ENCODE measurements around the gene BBS1. TPM values are rescaled to one million over a fixed set of nuclear protein-coding genes. Genes with fewer than 3 reads are reported as not detected.

Gene BBS1
- total RNA-seq, 2 experiments from 2014 or later: 17.8 to 19.3 TPM

DNA sequence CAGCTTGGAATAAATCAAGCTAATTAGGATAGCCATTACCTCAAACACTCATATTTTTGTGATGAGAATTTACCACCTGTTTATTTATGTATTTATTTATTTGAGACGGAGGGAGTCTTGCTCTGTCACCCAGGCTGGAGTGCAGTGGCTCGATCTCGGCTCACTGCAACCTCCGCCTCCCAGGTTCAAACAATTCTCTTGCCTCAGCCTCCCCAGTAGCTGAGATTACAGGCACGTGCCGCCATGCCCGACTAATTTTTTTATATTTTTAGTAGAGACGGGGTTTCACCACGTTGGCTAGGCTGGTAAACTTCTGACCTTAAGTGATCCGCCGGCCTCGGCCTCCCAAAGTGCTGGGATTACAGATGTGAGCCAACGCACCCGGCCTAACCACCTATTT lies 34.5 kb downstream of the BBS1 start:
- POLR2A ChIA-PET: interaction anchor here (1.1 to 1.5 kb wide), 2 partner anchors 65 to 94 kb away, joined by 4 to 8 read pairs; partner anchors contain the start of genes DPP3 and RBM4
- CTCF ChIA-PET: interaction anchor here (1.1 to 3.9 kb wide), 3 partner anchors 12 to 133 kb away, joined by 3 to 18 read pairs (median 9); partner anchors contain the start of genes CTSF and RBM4B

DNA sequence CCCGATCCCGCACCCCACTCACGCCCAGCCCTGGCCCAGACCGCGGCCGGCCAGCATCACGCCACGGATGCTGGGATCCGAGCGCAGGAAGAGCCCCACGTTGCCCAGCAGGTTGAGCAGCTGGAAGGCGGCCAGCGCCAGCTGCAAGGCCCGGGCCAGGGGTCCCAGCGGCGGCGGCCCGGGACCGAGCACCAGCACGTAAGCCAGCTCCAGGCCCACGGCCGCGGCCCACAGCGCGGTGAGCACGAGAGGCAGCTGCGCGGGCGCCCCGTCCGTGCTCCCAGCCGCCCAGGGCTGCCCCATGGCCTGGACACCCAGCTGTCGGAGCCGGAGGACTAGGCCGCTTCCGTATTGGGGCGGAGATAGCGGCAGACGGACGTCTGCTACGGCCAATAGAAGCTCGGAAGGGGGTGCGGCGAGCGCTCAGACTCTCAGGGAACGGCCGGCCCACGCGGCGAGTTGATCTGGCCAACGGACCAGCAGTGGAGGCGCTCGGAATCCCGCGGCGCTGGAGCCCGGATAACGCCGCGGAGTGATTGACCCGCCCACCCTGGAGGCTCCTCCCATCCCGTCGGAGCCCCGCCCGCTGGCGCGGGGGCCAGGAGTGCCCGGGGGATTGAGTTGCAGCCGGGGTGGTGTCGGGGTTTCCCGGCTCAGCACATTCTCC lies 35.4 kb downstream of the BBS1 start, which contains the start of gene ZDHHC24:
ZDHHC24 (minus strand) TSS at position 348 of the 667 bp plus-strand sequence; CDS start at position 303, 45 bp downstream.
- POLR2A ChIA-PET: interaction anchor here (0.6 to 2.0 kb wide), 11 partner anchors 9 to 858 kb away, joined by 3 to 8 read pairs (median 4); partner anchors contain the start of genes BBS1, CTSF, DPP3 and NPAS4
- CTCF ChIA-PET: interaction anchor here (1.1 to 3.9 kb wide), 5 partner anchors 13 to 132 kb away, joined by 3 to 18 read pairs (median 3); partner anchors contain the start of genes CTSF, MRPL11 and RBM4B

- ChIA-PET CTCF (interaction anchor here (0.7 to 3.9 kb wide), 6 partner anchors 13 to 131 kb away, joined by 3 to 18 read pairs (median 3); partner anchors contain the start of genes CTSF, MRPL11 and RBM4B), POLR2A (interaction anchor here (0.6 to 2.0 kb wide), 11 partner anchors 9 to 857 kb away, joined by 3 to 8 read pairs (median 4); partner anchors contain the start of genes BBS1, CTSF, DPP3 and NPAS4)
Measured at GRCh38 chr11:66546368-66546965, 36.0 kb downstream of the BBS1 start, which contains the start of gene ACTN3. Gene ACTN3 (plus strand): TSS chr11:66546903. CDS start chr11:66546938, 35 bp downstream.

- ChIA-PET POLR2A (interaction anchor here (1.1 to 2.0 kb wide), 3 partner anchors 14 to 70 kb away, joined by 4 to 5 read pairs (median 4); partner anchors contain the start of genes CTSF and RBM14), CTCF (interaction anchor here (0.7 to 3.9 kb wide), 5 partner anchors 21 to 131 kb away, joined by 3 to 18 read pairs (median 3); partner anchors contain the start of genes CTSF, MRPL11 and RBM4B)
Measured at GRCh38 chr11:66546966-66547661, 36.7 kb downstream of the BBS1 start.

DNA sequence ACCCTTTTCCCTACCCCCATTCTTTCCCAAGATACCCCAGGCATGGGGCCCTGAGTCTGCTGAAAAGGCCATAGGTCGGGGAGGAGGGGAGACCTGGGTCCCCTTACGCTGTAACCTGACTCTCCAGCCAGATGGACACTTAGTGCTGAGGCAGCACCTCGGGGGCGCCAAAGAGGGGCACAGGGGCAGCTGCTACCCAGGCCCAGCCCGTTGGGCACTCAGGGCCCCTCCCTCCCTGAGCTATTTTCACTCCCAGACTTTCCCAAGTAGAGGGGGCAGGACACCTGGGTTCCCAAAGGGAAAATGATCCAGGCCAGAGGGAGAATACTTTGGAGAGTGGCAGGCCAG lies 37.2 kb downstream of the BBS1 start:
- ChIA-PET POLR2A (interaction anchor here (1.7 to 2.0 kb wide), 2 partner anchors 14 to 21 kb away, joined by 4 to 5 read pairs; partner anchors contain the start of gene CTSF), CTCF (interaction anchor here (1.1 to 2.8 kb wide), 3 partner anchors 20 to 130 kb away, joined by 3 to 9 read pairs (median 3); partner anchors contain the start of genes CTSF and RBM4B)

- POLR2A ChIA-PET: no interaction called here
- CTCF ChIA-PET: interaction anchor here (0.8 to 1.1 kb wide), 2 partner anchors 14 to 129 kb away, joined by 3 read pairs; partner anchors contain the start of gene RBM4B
Measured at GRCh38 chr11:66548041-66548440, 37.6 kb downstream of the BBS1 start.

DNA sequence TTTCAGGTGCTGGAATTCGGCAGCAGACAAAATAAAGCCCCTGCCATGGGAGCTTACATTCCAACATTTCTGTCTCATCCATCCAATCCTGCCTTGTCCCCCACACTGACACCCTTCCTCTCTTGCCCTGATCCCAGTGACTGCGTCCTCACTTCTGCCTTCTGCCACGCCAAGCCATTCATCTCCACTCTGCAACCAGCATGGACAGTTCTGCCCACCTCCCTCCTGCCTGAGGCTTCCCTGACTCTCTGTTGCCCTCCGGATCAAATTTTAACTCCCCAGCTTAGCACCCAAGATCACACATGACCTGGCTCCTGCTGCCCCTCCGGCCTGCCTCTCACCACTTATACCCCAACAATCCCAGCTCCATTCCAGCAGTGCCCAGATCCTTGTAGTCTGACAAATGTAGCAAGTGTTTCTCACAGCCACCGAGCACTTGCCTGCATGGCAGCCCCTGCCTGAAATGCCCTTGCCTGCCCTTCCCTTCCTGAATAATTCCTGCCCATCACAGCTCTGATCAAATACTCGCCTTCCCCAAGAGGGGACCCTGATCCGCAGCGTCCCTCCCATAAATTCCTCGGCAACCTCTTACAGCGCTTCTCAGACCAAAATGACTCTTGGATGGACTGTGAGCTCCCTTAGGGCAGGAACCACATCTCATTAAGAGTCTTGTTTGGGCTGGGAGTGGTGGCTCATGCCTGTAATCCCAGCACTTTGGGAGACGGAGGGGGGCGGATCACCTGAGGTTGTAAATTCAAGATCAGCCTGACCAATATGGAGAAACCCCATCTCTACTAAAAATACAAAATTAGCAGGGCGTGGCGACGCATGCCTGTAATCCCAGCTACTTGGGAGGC lies 38.6 kb downstream of the BBS1 start:
- ChIA-PET POLR2A (no interaction called here), CTCF (interaction anchor here (0.6 to 1.1 kb wide), 4 partner anchors 13 to 653 kb away, joined by 3 read pairs; partner anchors contain the start of gene RBM4B)

- ChIA-PET CTCF (interaction anchor here (0.7 kb wide), 1 partner anchor 130 kb away, joined by 3 read pairs; no protein-coding TSS in a partner anchor), POLR2A (interaction anchor here (0.7 kb wide), 1 partner anchor 699 kb away, joined by 4 read pairs; no protein-coding TSS in a partner anchor)
Measured at GRCh38 chr11:66549696-66550095, 39.3 kb downstream of the BBS1 start.

GRCh38 chr11:66550887-66551286 lies 40.5 kb downstream of the BBS1 start:
- POLR2A ChIA-PET: no interaction called here

DNA sequence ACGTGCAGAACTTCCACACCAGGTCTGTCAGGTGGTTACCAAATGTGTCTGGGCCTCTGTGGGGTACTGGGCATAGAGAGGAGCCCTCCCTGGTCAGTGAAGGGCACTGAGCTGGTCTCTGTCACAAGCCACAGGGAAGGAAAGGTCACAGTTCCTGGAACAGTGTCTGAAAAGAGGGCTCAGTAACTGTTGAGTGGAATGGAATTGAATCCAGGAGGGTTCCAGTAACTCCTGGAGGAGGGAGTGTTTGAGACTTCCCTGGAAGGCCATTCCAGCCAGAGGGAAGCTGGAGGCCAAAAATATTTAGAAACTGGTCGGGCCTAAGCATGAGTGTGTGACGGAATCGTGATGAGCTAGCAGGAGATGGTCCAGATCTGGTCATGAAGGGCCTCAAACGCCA lies 44.2 kb downstream of the BBS1 start:
- CTCF ChIA-PET: no interaction called here
- POLR2A ChIA-PET: no interaction called here

More at GRCh38 chr11:66550887-66551286, 40.5 kb downstream of the BBS1 start:
- CTCF ChIA-PET: no interaction called here

DNA sequence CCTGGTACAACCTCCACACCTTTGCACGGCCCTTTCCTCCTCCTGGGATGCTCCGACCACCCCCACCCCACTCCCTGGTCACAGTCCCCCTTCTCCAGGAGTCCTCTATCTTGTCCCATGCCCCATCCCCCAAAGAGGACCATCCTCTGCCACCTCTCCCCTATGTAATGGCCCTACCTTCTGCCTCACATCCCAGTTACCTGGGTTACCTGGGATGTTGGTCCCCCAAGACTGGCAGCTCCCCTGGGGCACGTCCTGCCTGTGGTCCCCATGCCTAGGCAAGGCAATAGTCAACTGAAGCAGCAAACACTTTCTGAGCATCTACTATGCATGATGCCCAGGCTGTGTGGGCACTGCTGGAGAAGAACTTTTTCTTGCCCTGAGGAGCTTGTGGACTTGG lies 45.0 kb downstream of the BBS1 start:
- POLR2A ChIA-PET: no interaction called here
- CTCF ChIA-PET: no interaction called here

DNA sequence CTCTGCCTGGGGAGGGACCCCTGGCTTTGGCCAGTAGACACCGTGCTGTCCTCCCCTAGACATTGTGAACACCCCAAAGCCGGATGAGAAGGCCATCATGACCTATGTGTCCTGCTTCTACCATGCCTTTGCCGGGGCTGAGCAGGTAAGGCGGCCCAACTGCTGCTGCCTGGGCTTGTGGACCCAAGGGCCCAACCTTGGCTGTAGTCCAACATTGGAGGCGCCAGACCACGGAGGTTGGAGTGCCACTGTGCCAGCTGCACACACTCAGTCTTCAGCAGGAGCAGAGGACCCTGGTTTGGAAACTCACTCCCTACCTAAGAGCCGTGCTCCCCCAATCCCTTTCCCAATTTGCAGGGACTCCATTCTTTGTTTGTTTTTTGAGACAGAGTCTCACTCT lies 45.7 kb downstream of the BBS1 start:
- CTCF ChIA-PET: no interaction called here
- POLR2A ChIA-PET: no interaction called here

GRCh38 chr11:66557733-66558326 lies 47.4 kb downstream of the BBS1 start:
- POLR2A ChIA-PET: no interaction called here
- CTCF ChIA-PET: no interaction called here

- CTCF ChIA-PET: interaction anchor here (1.2 kb wide), 1 partner anchor 13 kb away, joined by 3 read pairs; the partner anchor contains the start of gene ZDHHC24
- POLR2A ChIA-PET: interaction anchor here (0.9 kb wide), 1 partner anchor 779 kb away, joined by 3 read pairs; no protein-coding TSS in a partner anchor
Measured at GRCh38 chr11:66559142-66559865, 48.9 kb downstream of the BBS1 start.

DNA sequence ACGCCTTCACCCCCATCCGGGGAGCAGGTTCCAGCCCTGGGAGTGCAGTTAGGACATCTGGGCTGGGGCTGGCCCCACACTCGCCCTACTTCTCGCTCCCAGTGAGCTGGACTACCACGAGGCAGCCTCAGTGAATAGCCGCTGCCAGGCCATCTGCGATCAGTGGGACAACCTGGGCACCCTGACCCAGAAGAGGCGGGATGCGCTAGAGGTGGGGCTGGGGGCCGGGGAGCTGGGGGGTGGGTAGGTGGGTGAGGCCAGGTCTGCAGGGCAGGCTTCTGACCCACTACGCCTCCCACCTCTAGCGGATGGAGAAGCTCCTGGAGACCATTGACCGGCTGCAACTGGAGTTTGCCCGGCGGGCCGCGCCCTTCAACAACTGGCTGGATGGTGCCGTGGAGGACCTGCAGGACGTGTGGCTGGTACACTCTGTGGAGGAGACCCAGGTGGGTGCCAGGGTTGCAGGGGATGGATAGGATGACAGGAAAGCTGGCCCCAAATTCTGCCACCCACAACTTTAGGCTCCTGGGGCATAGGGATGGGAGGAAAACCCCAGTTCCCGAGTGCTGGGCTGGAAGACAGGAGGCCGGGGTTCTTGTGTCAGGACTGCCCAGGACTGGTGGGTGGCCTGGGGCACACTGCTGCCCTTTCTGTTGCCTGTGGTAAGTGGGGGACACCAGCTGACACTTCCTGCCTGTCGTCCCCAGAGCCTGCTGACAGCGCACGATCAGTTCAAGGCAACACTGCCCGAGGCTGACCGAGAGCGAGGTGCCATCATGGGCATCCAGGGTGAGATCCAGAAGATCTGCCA lies 49.6 kb downstream of the BBS1 start:
- CTCF ChIA-PET: interaction anchor here (1.2 kb wide), 1 partner anchor 14 kb away, joined by 3 read pairs; the partner anchor contains the start of gene ZDHHC24

More for the DNA sequence above, 49.6 kb downstream of the BBS1 start:
- POLR2A ChIA-PET: interaction anchor here (1.3 kb wide), 1 partner anchor 56 kb away, joined by 5 read pairs; the partner anchor contains the start of gene RBM14
